Osteoblast (primary cell): ENCODE measurements around the gene SMIM17. TPM values are rescaled to one million over a fixed set of nuclear protein-coding genes. Genes with fewer than 3 reads are reported as not detected.

Experiments used
- DNase-seq: peaks from one replicate; pipeline ENCODE4 v3.0.0; 2011; ENCODE audit warnings: low spot score, mixed read lengths; ENCODE audit not compliant: insufficient read length; ENCODE audit errors: missing footprints
- H2AFZ ChIP-seq: 2 replicates; pipeline ENCODE4 v1.6.0; 2011; ENCODE audit warnings: mild to moderate bottlenecking, low read length
- H3K27ac ChIP-seq: 2 replicates; pipeline ENCODE4 v1.5.1; 2011; ENCODE audit warnings: mild to moderate bottlenecking, low read depth, low read length, moderate library complexity
- H3K27me3 ChIP-seq: 2 replicates; pipeline ENCODE4 v1.6.0; 2012; ENCODE audit warnings: mild to moderate bottlenecking, control low read depth, inconsistent platforms, low read length, moderate library complexity; ENCODE audit not compliant: insufficient read depth
- H3K36me3 ChIP-seq: 2 replicates; pipeline ENCODE4 v1.5.1; 2011; ENCODE audit warnings: mild to moderate bottlenecking, low read length, control low read depth, moderate library complexity; ENCODE audit not compliant: insufficient read depth
- H3K4me1 ChIP-seq: 2 replicates; pipeline ENCODE4 v1.5.1; 2011; ENCODE audit warnings: mild to moderate bottlenecking, low read length, control low read depth, moderate library complexity; ENCODE audit not compliant: insufficient read depth
- H3K4me2 ChIP-seq: 2 replicates; pipeline ENCODE4 v1.6.0; 2011; ENCODE audit warnings: mild to moderate bottlenecking, low read length; ENCODE audit not compliant: insufficient read depth
- H3K4me3 ChIP-seq: fragments of 200-600 bp; sonication (generic); 3 replicates; pipeline ENCODE4 v1.5.1; 2012; ENCODE audit warnings: mild to moderate bottlenecking, low read length, inconsistent platforms; ENCODE audit not compliant: insufficient read depth
- H3K79me2 ChIP-seq: 2 replicates; pipeline ENCODE4 v1.6.0; 2012; ENCODE audit warnings: mild to moderate bottlenecking, low read length, control low read depth, inconsistent platforms; ENCODE audit not compliant: insufficient read depth
- H3K9me3 ChIP-seq: 2 replicates; pipeline ENCODE4 v1.5.1; 2011; ENCODE audit warnings: low read depth, low read length, control low read depth
- H4K20me1 ChIP-seq: 2 replicates; pipeline ENCODE4 v1.6.0; 2012; ENCODE audit warnings: mild to moderate bottlenecking, low read length, control low read depth; ENCODE audit not compliant: insufficient read depth
- total RNA-seq: library from RNA; depleted of rRNA; stranded (reverse); fragments of >200 nt; gene quantifications from 2 replicates; pipeline ENCODE4 v1.2.3, GENCODE V29; 2012
- TF ChIP-seq, protein P1 (sequence below): IDR thresholded peaks from 2 replicates; pipeline ENCODE4 v1.5.1; 2011; ENCODE audit warnings: mild to moderate bottlenecking, low read depth, low read length, moderate library complexity; ENCODE audit errors: extremely low read depth

SMIM17 gene
- total RNA-seq, 1 donor = not detected

DNA sequence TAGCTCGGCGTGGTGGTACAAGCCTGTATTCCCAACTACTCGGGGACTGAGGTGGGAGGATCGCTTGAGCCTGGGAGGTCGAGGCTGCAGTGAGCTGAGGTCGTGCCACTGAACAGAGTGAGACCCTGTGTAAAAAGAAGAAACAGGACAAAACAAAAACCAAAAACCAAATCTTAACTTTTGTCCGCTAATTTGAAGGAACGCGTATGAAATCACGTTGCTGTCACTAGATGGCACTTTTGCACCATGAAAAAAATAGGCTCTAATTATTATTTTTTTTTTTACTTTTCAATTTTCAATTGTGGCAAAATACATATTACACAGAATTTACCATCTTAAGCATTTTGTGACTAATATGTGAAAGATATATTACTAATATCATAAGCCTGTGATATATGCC, 46.2 kb downstream of the SMIM17 start:
- Histone ChIP-seq H3K4me3 (no peak overlapping the region), H3K27ac (no peak overlapping the region), H3K79me2 (no peaks in the 10 kb centered on the region), H3K9me3 (peaks cover 2% of the 10 kb centered on the region), H3K4me1 (no peaks in the 10 kb centered on the region), H3K36me3 (no peaks in the 10 kb centered on the region), H3K4me2 (no peak overlapping the region), H4K20me1 (no peaks in the 10 kb centered on the region), H3K27me3 (no peaks in the 10 kb centered on the region), H2AFZ (no peak overlapping the region)
- no peak for DNase-seq
- TF ChIP-seq, protein P1, sequence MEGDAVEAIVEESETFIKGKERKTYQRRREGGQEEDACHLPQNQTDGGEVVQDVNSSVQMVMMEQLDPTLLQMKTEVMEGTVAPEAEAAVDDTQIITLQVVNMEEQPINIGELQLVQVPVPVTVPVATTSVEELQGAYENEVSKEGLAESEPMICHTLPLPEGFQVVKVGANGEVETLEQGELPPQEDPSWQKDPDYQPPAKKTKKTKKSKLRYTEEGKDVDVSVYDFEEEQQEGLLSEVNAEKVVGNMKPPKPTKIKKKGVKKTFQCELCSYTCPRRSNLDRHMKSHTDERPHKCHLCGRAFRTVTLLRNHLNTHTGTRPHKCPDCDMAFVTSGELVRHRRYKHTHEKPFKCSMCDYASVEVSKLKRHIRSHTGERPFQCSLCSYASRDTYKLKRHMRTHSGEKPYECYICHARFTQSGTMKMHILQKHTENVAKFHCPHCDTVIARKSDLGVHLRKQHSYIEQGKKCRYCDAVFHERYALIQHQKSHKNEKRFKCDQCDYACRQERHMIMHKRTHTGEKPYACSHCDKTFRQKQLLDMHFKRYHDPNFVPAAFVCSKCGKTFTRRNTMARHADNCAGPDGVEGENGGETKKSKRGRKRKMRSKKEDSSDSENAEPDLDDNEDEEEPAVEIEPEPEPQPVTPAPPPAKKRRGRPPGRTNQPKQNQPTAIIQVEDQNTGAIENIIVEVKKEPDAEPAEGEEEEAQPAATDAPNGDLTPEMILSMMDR = no peak

DNA sequence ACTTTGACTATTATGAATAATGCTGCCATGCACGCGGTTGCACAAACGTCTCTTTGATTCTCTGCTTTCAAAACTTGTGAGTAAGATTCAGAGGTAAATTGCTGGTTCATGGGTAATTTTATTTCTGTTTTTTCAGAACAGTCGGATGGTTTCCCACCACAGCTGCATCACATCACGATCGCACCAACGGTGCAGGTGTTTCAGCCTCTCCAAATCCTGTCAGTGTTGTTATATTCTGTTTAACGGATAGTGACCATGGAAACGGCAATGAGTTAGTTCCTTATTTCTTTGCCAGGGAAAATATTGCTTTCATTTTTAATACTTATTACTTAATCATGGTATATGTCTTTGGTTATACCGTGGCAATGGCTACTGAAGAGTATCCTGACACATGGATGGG, 47.7 kb downstream of the SMIM17 start:
- Histone ChIP-seq H3K27ac (no peak overlapping the region), H3K79me2 (no peaks in the 10 kb centered on the region), H3K4me2 (no peak overlapping the region), H3K9me3 (peaks cover 2% of the 10 kb centered on the region), H3K27me3 (no peaks in the 10 kb centered on the region), H4K20me1 (no peaks in the 10 kb centered on the region), H3K4me1 (no peaks in the 10 kb centered on the region), H3K36me3 (no peaks in the 10 kb centered on the region), H3K4me3 (no peak overlapping the region), H2AFZ (no peak overlapping the region)
- DNase-seq = no peak
- TF ChIP-seq, protein P1 = no peak

DNA sequence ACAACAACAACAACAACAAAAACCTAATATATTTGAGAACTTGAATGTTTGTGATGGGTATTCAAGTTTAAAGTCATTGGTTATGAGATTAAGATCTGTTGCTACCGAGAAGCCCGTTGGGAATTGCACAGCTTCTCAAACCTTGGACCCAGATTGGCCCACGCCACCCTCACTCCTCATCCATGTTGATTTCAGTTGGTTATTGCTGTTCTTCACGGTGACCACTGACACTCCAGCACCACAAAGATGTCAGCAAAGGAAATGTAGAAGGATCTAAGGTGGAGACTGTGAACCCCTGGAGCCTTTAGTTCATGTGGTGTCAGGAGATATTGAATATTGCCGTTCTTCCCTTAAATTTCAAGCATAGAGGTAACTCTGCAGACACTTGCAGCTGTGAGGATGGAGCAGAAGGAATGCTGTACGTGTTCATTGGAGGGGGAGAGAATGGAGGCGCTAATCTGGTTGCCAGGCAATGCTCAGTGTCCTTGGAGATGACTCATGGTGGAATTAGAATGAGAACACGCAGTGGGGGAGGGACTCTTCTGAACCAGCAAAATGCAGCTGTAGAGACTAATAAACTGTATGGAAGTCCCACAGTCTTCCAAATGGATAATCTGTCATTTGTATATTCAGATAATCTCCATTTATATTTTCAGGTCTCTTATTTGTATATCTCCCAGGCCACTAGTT, 49.4 kb downstream of the SMIM17 start:
- H3K4me2 ChIP-seq = no peak overlapping the region
- no peak overlapping the region for H2AFZ ChIP-seq
- no peaks in the 10 kb centered on the region for H3K79me2 ChIP-seq
- H3K4me3 ChIP-seq = no peak overlapping the region
- DNase-seq = peak; percentile 22
- TF ChIP-seq, protein P1 = no peak
- H4K20me1 ChIP-seq = no peaks in the 10 kb centered on the region
- H3K4me1 ChIP-seq = no peaks in the 10 kb centered on the region
- H3K27ac ChIP-seq = no peak overlapping the region
- no peaks in the 10 kb centered on the region for H3K27me3 ChIP-seq
- peaks cover 2% of the 10 kb centered on the region for H3K9me3 ChIP-seq
- no peaks in the 10 kb centered on the region for H3K36me3 ChIP-seq

DNA sequence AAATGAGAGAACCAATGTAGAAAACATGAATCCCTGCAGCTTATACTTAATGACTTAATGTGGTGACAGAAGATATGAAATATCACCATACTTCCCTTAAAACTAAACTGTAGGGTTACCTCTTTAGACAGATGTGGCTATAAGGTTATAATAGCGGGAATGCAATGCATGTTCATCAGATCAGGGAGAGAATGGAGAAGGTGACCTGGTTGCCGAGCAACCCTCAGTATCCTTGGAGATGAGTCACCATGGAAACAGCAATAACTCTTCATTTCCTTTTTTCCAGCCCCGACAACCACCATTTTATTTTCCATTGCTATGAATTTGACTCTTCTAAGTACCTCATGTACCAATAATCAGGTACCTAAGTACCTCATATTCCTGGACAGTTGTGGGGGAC, 56.6 kb downstream of the SMIM17 start:
- TF ChIP-seq, protein P1 = no peak
- Histone ChIP-seq H3K4me3 (no peak overlapping the region), H3K79me2 (no peaks in the 10 kb centered on the region), H2AFZ (no peak overlapping the region), H4K20me1 (no peaks in the 10 kb centered on the region), H3K27ac (no peak overlapping the region), H3K4me1 (no peaks in the 10 kb centered on the region), H3K27me3 (no peaks in the 10 kb centered on the region), H3K4me2 (no peak overlapping the region), H3K36me3 (no peaks in the 10 kb centered on the region), H3K9me3 (peaks cover 3% of the 10 kb centered on the region)
- DNase-seq = no peak
